D341Med (cell line): ENCODE measurements around the gene MYO18A.
"Not testable (repeated sequence)": the region's sequence is repeated elsewhere in the genome, so short reads cannot be mapped to it uniquely, and the experiment has no call there.

Experiments
- DNase-seq: peaks from one replicate; pipeline ENCODE4 v3.0.0; 2012; ENCODE audit warnings: low spot score

The MYO18A gene

DNA sequence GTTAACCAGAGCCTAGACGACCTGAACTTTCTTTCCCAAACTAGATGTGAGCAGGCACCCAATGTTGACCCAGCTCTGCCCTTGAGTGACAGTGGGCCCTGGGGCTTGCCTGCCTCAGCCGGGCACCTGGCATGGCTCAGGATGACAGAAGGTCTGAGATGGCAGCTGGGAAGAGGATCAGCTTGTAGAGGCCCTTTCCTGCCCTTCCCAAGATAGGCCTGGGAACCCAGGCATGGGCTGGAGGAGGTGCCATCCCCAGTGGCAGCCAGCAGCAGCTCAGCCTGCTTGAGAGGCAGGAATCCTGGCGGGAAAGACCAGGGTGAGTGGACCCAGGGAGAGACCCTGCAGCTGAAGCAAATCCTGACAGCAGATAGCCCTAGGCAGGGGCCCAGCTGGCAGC, 78.2 kb downstream of the MYO18A start:
- DNase-seq: peak; percentile 74

DNA sequence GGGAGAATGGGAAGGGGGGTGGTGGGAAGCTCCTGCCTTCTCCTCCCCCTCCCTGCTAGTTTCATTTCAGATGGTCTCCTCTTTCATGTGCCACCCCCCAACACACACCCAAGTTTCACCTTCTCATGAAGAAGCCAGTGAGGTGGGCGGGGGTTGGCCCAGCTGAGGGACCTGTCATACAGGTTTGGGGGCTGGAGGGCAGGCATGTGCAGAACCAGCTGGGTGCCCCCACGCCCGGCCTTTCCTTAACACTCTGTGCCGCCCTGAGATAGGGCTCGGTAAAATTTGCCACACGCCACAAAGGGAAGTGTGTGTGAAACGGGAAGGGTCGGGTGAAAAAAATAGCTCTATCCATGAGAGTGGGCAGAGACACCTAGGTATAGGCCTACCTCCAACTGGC, 79.9 kb downstream of the MYO18A start:
- DNase-seq: no peak

DNA sequence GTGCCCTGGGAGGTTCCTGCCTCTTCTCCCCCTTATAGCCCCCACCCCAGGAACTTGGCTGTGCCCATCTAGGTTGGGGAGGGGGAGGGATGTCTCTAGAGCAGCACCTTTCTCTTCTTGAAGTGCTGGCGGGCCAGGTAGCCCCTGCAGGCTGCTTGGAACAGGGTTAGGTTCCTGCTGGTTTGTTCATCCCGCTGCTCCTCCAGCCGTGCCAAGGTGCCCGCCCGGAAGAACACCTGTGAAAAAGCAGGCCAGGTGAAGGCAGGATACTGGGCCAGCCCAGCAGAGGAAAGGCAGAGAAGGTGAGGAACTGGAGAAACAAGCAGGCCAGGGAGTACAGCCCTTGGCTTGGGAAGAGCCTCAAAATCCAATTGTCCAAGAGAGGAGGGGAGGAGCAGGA, 80.7 kb downstream of the MYO18A start:
- DNase-seq: no peak

DNA sequence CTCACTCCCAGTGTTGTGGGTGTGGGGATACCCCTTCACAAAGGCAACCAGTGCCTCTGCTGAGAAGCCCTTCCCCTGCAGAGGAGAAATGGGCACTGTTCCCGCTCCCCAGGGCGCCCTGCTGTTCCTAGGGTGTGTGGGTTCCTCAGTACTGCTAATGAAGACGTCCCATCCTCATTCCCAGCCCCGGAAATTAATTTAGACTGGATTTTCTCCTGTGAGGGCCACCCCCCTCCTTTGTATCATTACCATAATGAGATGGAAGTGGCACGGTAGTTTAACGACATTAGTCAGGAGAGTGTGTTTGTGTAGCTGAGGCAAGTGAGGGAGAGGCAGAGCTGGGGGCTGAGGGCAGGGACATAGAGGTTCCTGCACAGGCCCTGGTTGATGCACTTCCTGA, 84.1 kb downstream of the MYO18A start:
- DNase-seq: no peak

DNA sequence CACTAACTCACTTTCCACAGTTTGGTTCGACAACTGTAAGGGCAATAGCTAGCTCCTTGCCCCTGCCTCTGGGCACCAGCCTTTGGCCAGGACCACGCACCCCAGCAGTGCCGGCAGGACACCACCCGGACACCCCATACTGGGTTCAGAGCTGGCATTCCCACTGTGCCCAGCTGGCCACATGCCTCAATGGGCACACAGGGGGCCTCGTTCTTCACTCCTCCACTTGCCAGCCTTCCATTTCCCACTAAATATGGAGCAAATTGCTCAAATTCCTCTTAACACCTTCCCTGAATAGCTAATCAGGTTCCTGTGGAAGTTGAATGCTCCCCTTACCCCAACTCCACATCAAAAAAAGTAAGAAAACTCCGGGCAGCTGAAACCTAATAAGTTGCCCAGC, 84.8 kb downstream of the MYO18A start:
- DNase-seq: no peak

DNA sequence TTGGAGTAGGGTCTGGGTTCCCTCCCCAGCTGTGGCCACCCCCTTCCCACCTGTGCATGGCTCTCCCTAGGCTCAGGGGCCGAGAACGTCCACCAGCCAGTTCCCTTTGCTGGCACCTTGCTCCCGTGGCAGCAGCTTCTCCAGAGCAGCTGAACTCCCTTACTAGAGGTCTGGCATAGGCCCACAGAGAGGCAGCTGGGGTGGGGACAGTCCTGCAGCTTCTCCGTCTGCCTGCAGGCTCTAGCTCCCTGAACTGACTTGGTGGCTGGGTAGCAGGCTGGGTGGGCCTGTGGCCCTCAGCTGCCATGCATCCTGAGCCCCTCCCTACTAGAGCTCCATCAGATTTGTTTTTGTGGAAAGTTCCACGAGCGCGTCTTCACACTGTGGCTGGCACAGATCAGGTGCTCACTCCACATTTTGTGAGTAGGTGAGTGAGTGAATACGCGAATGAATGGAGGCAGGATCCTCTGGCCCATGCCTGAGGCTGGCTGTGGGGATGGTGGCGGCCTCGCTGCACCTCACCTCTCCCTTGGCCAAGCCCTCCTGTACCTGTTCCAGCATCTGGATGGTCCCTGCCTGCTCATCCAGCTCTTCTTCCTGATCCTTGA, 86.0 kb downstream of the MYO18A start:
- no peak for DNase-seq

DNA sequence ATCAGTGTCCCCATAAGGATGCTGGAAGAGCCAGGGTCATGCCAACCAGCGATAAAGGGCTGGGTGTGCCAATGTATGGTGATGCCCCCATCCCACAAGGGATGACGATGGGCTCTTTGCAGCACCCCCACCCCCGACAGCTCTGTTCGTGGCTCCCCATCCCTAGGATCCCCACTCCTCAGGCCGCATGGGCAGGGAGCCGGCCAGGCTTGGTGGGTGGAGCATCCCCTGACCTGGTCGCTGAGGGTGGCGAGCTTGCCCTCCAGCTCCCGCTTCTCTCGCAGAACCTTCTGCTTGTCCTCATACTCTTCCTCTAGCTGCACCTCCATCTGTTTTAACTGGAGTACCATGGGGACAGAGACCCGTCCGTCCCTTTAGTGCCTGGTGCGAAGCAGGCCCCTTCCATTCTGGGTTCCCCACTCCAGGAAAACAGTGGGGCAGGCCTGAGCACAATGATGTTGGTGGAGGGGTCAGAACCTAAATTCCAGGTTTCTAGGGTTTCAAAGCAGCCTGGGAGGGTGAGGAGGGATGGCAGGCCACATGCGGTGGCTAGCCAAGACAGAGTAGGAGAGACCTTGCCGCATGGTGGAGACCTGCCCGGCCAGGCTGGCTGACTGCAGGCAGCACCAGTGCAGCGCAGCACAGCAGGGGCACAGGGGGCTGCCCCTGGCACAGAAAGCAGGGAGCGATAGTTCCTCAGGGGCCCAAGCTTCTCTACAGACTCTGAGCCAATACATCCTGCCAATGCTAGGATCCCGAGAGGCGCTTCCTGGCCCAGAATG, 86.9 kb downstream of the MYO18A start:
- no peak for DNase-seq

DNA sequence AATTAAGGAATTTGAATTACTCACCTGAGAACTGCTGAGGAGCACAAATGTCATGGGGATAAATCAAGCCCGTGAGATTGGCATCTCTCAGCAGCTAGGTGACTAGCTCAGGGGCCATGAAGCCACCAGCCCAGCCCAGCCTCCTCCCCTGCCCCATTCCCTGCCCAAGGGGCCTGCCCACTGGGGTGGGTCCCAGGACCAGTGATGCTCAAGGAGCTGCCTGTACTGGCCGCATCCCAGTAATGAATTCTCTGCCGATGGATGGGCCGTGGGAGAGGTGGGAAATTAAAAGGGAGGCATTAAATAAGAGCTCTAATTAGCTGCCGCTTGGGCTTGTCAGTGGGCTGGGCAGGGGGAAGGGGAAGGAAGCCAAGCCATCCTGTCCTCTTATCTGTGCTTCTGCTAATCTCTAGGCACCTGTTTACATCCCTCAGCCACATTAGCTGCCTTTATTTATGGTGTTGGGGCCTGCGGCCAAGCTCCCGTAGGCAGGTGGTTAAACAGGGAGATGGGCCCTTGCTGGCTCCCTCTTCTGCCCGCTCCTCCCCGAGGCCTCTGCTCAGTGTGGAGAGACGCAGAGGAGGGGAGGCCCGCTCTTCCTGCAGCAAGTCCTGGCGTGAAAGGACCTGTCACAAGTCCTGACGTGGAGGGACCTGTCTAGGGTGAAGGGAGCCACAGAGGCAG, 88.5 kb downstream of the MYO18A start:
- DNase-seq: peak; percentile 78

DNA sequence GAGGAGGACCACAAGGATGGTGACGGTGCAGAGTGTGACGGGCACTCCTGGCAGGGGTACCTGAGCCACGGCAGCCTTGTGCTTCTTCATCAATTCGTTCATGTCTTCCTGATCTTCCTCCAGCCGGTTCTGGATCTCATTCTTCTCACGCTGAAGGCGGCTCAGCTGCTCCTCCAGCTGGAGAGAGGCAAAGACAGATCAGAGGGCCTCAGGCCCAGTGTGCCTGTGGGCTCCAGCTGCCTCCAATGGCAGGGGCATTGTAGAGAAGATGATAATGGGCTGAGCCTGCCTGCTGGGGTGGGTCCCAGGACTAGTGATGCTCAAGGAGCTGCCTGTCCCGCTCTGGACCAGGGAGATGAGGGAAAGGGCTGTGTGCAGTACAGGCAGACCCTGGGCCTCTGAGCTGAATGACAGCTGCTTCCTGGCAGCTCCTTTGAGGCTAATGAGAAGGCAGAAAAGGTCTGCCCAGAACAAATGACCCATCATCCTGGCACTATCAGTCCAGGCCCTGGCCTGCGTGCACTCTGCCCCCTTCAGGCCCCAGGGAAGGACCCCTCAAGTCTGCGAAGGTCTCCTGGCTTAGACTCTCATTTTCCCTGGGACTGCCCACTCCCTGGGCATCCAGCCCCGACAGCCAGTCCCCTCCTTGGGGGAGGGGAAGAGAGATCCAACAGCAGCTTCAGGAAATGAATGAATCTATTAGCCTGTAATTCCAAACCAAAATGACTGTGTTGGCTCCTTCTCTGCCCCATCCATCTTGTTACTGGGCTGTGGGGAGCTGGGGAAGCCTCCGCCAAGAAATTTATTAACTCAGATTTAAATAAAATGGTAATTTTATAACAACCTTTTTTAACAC, 89.2 kb downstream of the MYO18A start:
- peak; percentile 67 for DNase-seq

DNA sequence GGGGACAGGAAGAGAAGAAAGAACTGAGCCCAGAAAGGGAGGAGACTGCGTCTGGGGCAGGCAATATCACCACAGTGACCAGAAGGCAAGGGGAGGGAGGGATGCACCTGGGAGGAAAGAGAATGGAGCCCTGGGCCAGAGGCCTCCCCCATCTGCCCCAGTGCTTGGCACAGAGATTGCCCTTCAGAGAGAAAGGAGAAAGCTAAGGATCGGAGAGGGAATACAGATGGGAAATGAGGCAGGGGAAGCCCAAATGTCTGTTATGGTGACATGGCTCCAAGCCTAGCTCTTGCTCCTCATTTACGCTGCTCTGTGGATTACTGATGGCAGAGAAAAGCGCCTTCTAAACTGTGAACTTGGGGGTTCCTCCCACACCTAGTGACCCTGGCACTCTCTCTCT, 90.1 kb downstream of the MYO18A start:
- DNase-seq: no peak

DNA sequence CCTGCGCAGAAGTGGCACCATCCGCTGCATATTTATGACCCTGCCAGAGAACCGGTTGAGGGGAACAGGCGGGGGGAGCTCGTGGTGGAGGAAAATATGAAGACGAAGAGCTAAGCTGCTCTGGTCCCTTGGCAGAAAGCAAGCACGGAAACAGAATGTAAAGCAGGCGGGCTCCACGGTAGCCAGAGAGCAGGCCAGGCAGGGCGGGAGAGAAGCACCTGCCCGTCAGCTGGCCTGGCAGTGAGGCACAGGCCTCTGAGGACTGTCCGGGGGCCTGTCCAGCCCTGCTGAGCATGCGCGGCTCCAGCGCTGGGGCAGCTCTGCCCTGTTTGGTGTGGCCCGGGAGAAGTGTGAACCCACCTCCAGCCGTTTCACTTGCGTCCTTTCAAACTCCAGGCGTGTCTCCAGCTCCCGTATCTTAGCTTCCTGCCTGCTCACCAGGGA, 90.6 kb downstream of the MYO18A start:
- DNase-seq: no peak

DNA sequence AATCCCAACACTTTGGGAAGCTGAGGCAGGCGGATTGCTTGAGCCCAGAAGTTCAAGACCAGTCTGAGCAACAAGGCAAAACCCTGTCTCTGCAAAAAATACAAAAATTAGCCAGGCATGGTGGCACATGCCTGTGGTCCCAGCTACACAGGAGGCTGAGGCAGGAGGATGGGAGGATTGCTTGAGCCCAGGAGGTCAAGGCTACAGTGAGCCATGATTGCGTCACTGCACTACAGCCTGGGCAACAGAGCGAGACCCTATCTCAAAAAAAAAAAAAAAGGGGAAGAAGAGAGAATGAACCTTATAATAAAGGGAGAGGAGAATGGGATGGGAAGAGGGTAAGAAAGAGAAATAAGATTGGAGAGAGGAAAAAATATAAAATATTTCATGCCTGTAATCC, 91.4 kb downstream of the MYO18A start:
- DNase-seq: not testable (repeated sequence)

DNA sequence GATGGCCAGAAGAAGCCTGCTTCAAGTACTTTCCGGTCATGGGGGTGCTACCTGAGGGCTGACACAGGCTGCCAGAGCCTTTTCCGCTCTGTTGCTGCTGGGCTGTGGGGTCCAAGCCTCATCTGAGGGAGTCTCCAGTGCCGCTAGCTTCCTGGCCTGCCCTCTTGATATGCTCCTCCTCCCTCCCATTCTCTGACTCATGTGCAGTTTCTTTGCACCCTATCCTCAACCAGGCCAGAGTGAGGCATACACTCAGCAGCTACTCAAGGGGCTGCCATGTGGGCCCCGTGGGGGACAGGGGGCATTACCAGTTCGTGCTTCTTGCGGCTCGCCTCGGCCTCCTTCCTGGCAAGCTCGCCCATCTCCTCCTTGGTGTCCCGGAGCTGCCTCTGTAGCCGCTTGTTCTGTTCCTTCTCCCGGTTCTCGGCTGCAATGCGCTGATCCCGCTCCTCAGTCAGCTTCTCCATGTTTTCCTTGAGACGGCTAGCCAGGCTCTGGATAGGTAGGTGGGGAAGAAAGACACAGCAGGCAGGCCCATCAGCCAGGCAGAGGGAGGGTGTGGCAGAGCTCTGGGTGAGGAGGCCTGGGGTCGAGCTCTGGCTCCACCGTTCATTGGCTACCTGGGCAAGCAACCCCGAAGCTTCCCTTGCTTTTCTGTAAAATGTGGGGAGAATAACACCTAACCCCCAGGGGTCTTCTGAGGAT, 93.4 kb downstream of the MYO18A start:
- DNase-seq: no peak

DNA sequence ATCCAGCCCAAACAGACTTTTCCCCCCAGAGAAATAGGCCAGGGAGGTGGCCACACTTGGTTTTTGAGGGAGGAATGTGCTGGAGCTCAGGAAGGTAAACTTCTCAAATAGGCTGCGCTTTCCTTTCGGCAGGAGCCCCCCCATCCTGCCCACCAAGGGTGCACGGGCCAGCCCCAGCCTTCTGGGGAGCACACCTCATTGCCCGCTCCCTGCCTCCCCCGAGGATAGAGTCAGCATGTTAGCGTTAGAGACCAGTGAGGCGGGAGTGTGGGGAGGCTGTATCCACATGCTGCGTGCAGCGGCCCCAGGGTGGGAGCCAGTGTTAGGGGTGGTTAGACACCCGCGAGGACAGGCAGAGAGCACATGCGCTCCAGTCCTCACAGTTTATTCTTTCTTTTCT, 95.0 kb downstream of the MYO18A start:
- no peak for DNase-seq

DNA sequence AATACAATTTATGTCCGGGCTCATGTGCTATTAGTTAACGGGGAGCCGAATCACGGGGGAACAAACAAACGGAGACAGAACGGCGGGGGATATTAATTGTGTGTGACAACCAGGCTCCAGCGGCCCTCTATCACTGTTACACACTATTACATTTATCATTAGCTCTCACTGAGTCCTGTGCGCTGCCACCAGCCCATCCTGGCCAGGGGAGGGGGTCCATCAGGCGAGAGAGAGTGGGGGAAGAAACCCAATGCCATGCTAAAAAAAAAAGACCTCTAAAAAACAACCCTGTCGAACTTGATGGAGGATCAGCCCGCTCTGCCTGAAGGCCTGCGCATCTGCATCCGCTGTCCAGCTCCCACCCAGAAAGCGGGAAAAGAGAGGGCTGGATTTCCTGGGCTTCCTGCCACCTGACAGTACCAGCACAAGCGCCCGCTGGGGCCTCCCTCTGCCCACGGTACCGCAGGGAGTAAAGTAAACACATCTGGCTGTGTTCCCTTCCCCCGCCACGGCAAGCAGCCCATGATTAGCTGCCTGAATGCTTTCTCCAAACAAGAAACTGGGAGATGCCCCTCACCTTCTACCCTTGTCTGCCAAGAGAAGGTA, 95.6 kb downstream of the MYO18A start:
- DNase-seq: no peak

DNA sequence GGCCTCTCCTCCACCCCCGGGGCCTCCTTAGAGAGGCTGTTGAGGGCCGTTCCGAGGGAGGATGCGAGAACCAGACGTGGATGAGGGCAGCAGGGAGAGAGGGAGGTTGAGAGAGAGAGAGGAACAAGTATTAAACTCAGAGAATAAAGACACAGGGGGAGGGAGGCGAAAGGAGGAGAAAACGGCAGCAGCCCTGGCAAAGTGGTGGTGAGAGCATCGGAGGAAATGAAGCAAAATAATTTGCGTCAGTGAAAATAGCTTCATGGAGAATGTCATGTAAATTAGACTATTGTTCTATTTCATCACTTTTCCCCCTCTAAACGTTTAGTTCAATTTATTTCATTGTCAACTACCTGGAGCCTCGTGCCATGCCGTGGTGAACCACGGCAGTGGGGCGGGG, 99.2 kb downstream of the MYO18A start:
- no peak for DNase-seq

DNA sequence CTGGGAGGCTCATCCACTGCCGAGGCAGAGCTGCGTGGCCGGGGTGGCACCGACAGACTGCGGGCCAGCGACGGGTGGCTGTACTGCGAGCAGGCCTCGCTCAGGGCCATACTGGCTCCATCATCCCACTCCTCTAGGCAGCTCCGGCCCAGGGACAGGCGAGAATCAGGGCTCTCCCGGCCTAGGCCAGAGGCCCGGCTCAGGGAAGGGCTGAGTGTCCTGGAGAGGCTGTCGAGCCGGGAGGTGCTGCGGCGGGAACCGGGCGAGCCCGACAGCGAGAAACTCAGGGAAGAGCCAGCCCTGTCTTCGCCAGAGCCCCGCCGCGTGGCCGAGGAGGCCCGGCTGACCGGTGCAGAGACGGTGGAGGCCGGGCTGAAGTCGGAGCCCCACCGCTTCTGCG, 99.9 kb downstream of the MYO18A start:
- no peak for DNase-seq

DNA sequence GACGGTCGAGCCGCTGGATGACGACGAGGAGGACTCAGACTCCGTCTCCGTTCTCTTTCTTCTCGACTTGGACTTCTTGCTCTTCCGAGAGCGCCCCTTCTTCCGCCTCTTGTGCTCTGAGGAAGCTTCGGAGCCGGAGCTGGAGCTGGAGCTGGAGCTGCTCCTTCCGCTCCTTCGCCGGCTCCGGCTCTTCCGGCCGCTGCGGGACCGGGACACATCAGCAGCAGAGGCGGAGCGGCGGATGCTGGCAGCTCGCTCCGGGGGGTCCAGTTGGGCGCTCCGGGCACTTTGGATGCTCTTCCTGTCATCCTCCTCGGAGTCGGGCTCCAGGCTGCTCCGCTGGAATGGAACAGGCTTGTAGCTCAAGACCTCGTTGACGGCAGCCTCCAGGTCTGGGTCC, 100.3 kb downstream of the MYO18A start:
- DNase-seq: no peak

DNA sequence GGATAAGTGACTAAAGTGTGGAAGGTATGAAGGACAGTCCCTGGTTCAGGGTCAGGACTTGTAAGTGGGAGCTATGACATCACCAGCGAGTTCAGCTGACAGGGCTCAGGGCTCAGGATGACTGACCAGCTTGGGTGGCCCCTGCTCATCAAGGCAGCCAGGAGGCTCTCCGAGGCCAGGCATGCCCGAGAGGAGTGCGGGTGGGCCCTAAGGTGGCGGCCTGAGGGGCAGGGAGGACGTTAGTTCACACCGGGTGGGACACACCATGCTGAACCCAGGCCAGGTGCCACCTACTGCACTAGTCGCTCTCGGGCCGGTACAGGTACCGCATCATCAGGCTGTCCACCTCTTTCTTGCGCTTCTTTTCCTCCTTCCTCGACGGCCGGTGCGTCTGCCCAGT, 100.8 kb downstream of the MYO18A start:
- no peak for DNase-seq

DNA sequence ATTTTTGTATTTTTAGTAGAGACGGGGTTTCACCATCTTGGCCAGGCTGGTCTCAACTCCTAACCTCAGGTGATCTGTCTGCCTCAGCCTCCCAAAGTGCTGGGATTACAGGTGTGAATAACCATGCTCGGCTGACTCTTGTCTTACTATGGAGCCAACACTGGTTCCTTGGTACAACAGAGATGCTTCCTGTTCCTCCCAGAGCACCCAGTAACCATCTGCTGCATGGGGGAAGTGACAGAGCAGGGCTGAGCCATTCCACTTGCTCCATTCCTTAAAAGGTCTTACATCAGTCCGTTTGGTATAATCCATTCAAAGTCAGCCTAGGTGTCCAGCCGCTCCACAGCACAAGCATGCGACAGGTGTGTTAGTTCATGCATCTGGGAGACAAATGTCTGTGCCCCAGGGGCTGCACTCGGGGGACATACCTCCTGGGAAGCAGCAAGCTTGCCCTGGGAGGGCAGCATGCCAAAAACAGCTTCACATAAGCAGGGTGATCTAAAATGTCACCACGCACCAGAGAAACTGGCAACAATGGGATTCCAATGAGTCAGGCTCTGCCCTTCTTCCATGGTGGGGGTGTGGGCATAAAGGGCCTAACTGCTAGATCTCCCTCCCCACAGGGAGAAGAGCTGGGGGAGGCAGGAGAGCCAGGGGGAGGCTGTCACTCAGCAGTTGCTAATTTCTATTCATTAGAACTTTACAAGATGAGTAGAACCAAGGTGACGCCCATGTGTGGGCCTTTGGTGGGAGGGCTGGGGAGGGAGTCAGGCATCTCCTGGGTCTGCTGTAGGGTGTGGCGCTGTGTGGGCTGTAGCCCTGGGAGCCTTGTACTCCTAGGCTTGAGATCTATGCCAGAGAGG, 101.8 kb downstream of the MYO18A start:
- no peak for DNase-seq
